Measurements from ENCODE around the gene CWH43. TPM values are rescaled to one million over a fixed set of nuclear protein-coding genes. Genes with fewer than 3 reads are reported as not detected.

Gene CWH43
- polyA plus RNA-seq, 1 donor from 2014 or later: not detected

DNA sequence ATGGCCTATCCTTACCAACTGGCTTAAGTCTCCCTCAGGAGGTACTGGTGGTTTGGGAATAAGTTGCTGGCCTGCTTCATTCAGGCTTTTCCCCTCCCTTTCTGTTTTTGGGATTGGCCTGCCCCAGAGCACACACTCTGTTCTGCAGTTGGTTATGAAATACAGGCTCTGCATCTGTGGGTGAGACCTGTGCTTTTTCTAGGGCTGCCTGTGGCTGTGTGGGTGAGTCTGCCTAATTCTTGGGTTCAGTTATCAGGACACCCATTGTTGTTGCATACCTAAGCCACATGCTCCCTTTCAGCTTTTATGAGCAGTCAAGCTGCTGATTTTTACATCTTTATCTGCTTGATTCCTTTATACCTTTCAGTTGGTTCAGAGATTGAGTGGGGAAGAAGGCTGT, 19.0 kb upstream of the CWH43 start:
- TF ChIP-seq RAD21 (conservative IDR thresholded peaks at IDR 0.05): no peak
- no peak for TF ChIP-seq EP300 (conservative IDR thresholded peaks at IDR 0.05; ENCODE audit: poor library complexity, severe bottlenecking)
- TF ChIP-seq, protein P1, sequence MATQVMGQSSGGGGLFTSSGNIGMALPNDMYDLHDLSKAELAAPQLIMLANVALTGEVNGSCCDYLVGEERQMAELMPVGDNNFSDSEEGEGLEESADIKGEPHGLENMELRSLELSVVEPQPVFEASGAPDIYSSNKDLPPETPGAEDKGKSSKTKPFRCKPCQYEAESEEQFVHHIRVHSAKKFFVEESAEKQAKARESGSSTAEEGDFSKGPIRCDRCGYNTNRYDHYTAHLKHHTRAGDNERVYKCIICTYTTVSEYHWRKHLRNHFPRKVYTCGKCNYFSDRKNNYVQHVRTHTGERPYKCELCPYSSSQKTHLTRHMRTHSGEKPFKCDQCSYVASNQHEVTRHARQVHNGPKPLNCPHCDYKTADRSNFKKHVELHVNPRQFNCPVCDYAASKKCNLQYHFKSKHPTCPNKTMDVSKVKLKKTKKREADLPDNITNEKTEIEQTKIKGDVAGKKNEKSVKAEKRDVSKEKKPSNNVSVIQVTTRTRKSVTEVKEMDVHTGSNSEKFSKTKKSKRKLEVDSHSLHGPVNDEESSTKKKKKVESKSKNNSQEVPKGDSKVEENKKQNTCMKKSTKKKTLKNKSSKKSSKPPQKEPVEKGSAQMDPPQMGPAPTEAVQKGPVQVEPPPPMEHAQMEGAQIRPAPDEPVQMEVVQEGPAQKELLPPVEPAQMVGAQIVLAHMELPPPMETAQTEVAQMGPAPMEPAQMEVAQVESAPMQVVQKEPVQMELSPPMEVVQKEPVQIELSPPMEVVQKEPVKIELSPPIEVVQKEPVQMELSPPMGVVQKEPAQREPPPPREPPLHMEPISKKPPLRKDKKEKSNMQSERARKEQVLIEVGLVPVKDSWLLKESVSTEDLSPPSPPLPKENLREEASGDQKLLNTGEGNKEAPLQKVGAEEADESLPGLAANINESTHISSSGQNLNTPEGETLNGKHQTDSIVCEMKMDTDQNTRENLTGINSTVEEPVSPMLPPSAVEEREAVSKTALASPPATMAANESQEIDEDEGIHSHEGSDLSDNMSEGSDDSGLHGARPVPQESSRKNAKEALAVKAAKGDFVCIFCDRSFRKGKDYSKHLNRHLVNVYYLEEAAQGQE (IDR thresholded peaks at IDR 0.05; ENCODE audit: borderline replicate concordance): no peak
- TF ChIP-seq, protein P2, sequence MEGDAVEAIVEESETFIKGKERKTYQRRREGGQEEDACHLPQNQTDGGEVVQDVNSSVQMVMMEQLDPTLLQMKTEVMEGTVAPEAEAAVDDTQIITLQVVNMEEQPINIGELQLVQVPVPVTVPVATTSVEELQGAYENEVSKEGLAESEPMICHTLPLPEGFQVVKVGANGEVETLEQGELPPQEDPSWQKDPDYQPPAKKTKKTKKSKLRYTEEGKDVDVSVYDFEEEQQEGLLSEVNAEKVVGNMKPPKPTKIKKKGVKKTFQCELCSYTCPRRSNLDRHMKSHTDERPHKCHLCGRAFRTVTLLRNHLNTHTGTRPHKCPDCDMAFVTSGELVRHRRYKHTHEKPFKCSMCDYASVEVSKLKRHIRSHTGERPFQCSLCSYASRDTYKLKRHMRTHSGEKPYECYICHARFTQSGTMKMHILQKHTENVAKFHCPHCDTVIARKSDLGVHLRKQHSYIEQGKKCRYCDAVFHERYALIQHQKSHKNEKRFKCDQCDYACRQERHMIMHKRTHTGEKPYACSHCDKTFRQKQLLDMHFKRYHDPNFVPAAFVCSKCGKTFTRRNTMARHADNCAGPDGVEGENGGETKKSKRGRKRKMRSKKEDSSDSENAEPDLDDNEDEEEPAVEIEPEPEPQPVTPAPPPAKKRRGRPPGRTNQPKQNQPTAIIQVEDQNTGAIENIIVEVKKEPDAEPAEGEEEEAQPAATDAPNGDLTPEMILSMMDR (IDR thresholded peaks at IDR 0.05; ENCODE audit: poor library complexity, severe bottlenecking): no peak
- no peak for TF ChIP-seq MXI1 (conservative IDR thresholded peaks at IDR 0.05; ENCODE audit: poor library complexity, severe bottlenecking)
- TF ChIP-seq POLR2AphosphoS5 (IDR thresholded peaks at IDR 0.05): no peak
- TF ChIP-seq EZH2 (IDR thresholded peaks at IDR 0.05; ENCODE audit: borderline replicate concordance, insufficient read depth, low read length, poor library complexity, severe bottlenecking): no peak
- no peak for TF ChIP-seq TAF1 (IDR thresholded peaks at IDR 0.05; ENCODE audit: low read depth)
- TF ChIP-seq SMC3 (conservative IDR thresholded peaks at IDR 0.05; ENCODE audit: poor library complexity): no peak
- Histone ChIP-seq H3K9me3 (ENCODE audit: low read length) (no peaks in the 10 kb centered on the region), H3K4me2 (ENCODE audit: low read length) (no peak overlapping the region), H3K27me3 (ENCODE audit: insufficient read depth, low read depth, low read length) (no peaks in the 10 kb centered on the region), H3K36me3 (ENCODE audit: insufficient read depth, low read length) (no peaks in the 10 kb centered on the region), H3K79me2 (replicated peaks; ENCODE audit: insufficient read depth, low read length) (no peaks in the 10 kb centered on the region), H2AFZ (ENCODE audit: low read depth, low read length) (no peak overlapping the region), H3F3A (ENCODE audit: insufficient read depth, low read length, poor library complexity, severe bottlenecking) (no peaks in the 10 kb centered on the region), H4K20me1 (ENCODE audit: insufficient read depth) (no peaks in the 10 kb centered on the region), H3K27ac (ENCODE audit: low read length) (no peak overlapping the region), H3K9ac (ENCODE audit: low read length) (no peak overlapping the region), H3K4me3 (ENCODE audit: low read length) (no peak overlapping the region), H3K9me2 (ENCODE audit: insufficient read depth, low read length) (no peaks in the 10 kb centered on the region)

DNA sequence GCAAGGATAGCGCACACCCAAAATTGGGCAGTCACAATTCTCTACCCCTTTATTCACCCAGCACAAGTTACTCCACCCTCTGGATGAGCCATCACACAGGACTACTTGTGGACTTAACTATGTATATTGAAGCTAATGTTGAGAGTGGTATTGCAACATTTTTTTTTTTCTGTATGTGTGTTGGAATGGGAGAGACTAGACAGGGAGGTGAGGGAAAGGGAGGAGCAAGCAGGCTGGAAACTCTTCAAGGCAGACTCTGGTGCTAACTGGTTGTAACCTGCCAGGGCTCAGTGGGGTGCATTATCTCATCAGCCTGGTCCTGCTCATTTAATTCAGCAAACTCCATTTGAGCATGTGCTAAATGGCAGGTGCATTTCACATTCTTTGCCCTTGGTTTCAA, 18.4 kb upstream of the CWH43 start:
- Histone ChIP-seq H3K9me3 (ENCODE audit: low read length) (no peaks in the 10 kb centered on the region), H4K20me1 (ENCODE audit: insufficient read depth) (no peaks in the 10 kb centered on the region), H3K4me2 (ENCODE audit: low read length) (no peak overlapping the region), H3K4me3 (ENCODE audit: low read length) (no peak overlapping the region), H3K9ac (ENCODE audit: low read length) (no peak overlapping the region), H3K36me3 (ENCODE audit: insufficient read depth, low read length) (no peaks in the 10 kb centered on the region), H3K27me3 (ENCODE audit: insufficient read depth, low read depth, low read length) (no peaks in the 10 kb centered on the region), H2AFZ (ENCODE audit: low read depth, low read length) (no peak overlapping the region), H3K79me2 (replicated peaks; ENCODE audit: insufficient read depth, low read length) (no peaks in the 10 kb centered on the region), H3K27ac (ENCODE audit: low read length) (no peak overlapping the region), H3K9me2 (ENCODE audit: insufficient read depth, low read length) (no peaks in the 10 kb centered on the region), H3F3A (ENCODE audit: insufficient read depth, low read length, poor library complexity, severe bottlenecking) (no peaks in the 10 kb centered on the region)
- TF ChIP-seq MXI1 (conservative IDR thresholded peaks at IDR 0.05; ENCODE audit: poor library complexity, severe bottlenecking): no peak
- TF ChIP-seq, protein P1 (IDR thresholded peaks at IDR 0.05; ENCODE audit: borderline replicate concordance): no peak
- no peak for TF ChIP-seq EP300 (conservative IDR thresholded peaks at IDR 0.05; ENCODE audit: poor library complexity, severe bottlenecking)
- TF ChIP-seq SMC3 (conservative IDR thresholded peaks at IDR 0.05; ENCODE audit: poor library complexity): no peak

All from neural cell (in vitro differentiated cells).